Measurements from ENCODE around the gene RAB20.
"Not testable (repeated sequence)": the region's sequence is repeated elsewhere in the genome, so short reads cannot be mapped to it uniquely, and the experiment has no call there.

RAB20 gene

DNA sequence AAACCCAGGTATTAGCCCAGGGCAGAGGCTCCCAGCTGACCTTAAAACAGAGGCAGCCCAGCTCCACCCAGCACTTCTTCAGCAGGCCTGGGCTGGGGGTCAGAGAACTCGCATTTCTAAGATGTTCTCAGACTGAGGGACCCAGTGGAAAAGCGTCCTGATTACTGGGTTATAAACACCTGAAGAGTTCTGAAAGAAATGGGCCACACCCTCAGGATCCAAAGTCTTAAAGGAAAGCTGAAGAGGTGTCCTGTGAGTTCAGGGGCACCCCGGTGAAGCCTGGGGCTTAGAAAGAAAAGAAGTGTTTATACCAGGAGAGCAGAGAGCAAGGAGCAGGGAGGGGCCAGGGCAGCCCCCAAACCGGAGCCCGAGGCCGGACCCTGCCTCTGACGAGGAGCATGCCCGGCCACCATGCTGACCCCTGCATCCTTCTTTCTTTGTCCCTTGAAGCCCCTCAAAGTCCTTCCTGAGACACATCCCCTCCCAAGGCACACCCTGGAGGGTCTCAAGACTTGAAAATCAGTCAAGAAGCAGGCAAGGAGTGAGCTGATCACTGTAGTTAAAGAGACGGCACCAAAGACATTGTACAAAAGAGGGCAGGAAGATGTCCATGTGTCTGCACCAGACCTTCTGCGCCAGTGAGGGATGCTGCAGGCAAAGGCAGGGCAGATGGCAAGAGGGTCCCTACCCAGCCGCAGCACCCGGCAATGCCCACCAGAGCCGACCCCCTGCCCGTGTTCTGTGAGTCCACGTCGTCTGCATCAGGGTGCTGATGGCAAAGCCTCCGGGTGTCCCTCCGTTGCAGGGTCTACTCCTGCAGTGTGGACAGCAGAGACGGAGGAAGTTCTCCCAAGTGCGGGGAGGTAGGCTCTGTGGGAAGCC, 10.6 kb upstream of the RAB20 start:
- TF ChIP-seq CTCF (conservative IDR thresholded peaks at IDR 0.05; ENCODE audit: low read length) (no peak), EZH2phosphoT487 (IDR thresholded peaks at IDR 0.05; ENCODE audit: borderline replicate concordance) (no peak)
- H4K20me1 ChIP-seq (ENCODE audit: insufficient read depth, low read length, poor library complexity, severe bottlenecking) = no peaks in the 10 kb centered on the region
- no peaks in the 10 kb centered on the region for H3K27me3 ChIP-seq (ENCODE audit: insufficient read depth, low read length, poor library complexity, severe bottlenecking)

DNA sequence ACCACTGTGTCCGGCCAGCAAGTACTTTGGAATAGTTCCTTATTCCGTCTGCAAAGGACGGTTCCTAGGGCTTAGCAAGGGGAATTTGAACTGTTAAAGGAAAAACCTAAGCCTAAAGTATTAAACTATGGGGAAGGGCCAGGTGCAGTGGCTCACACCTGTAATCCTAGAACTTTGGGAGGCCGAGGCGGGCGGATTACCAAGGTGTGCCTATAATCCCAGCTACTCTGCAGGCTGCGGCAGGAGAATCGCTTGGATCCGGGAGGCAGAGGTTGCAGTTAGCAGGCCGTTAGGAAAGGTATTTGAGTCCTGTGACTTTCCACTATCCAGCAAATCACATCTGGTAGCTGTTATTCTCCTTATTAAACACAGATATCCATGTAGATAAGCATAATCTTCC, 9.4 kb upstream of the RAB20 start:
- H3F3A ChIP-seq (ENCODE audit: low read depth) = no peaks in the 10 kb centered on the region
- peaks cover 10% of the 10 kb centered on the region for H3K4me1 ChIP-seq (ENCODE audit: insufficient read depth, low read length, poor library complexity, severe bottlenecking)
- H3K9ac ChIP-seq (ENCODE audit: low read depth, low read length, poor library complexity, severe bottlenecking) = no peak overlapping the region
- no peak overlapping the region for H3K4me3 ChIP-seq (ENCODE audit: low read length, poor library complexity, severe bottlenecking)
- H3K9me3 ChIP-seq (ENCODE audit: insufficient read depth, low read depth, low read length) = no peaks in the 10 kb centered on the region
- TF ChIP-seq EZH2phosphoT487 (IDR thresholded peaks at IDR 0.05; ENCODE audit: borderline replicate concordance) (no peak), CTCF (conservative IDR thresholded peaks at IDR 0.05; ENCODE audit: low read length) (no peak)
- H2AFZ ChIP-seq (ENCODE audit: low read length) = no peak overlapping the region
- H3K4me2 ChIP-seq (ENCODE audit: low read depth, low read length, poor library complexity, severe bottlenecking) = no peak overlapping the region
- H3K27me3 ChIP-seq (ENCODE audit: insufficient read depth, low read length, poor library complexity, severe bottlenecking) = no peaks in the 10 kb centered on the region
- H3K9me2 ChIP-seq (replicated peaks; ENCODE audit: low read depth, low read length) = no peaks in the 10 kb centered on the region
- no peaks in the 10 kb centered on the region for H3K79me2 ChIP-seq (ENCODE audit: insufficient read depth, low read length)
- no peaks in the 10 kb centered on the region for H3K36me3 ChIP-seq (ENCODE audit: insufficient read depth, low read length)
- H4K20me1 ChIP-seq (ENCODE audit: insufficient read depth, low read length, poor library complexity, severe bottlenecking) = no peaks in the 10 kb centered on the region

More for the DNA sequence above, 10.6 kb upstream of the RAB20 start:
- no peak overlapping the region for H3K9ac ChIP-seq (ENCODE audit: low read depth, low read length, poor library complexity, severe bottlenecking)
- peaks cover 14% of the 10 kb centered on the region for H3K4me1 ChIP-seq (ENCODE audit: insufficient read depth, low read length, poor library complexity, severe bottlenecking)
- no peaks in the 10 kb centered on the region for H3F3A ChIP-seq (ENCODE audit: low read depth)
- H3K4me3 ChIP-seq (ENCODE audit: low read length, poor library complexity, severe bottlenecking) = no peak overlapping the region
- no peaks in the 10 kb centered on the region for H3K9me2 ChIP-seq (replicated peaks; ENCODE audit: low read depth, low read length)
- H3K9me3 ChIP-seq (ENCODE audit: insufficient read depth, low read depth, low read length) = no peaks in the 10 kb centered on the region
- no peak overlapping the region for H2AFZ ChIP-seq (ENCODE audit: low read length)
- no peak overlapping the region for H3K4me2 ChIP-seq (ENCODE audit: low read depth, low read length, poor library complexity, severe bottlenecking)
- no peaks in the 10 kb centered on the region for H3K36me3 ChIP-seq (ENCODE audit: insufficient read depth, low read length)
- no peaks in the 10 kb centered on the region for H3K79me2 ChIP-seq (ENCODE audit: insufficient read depth, low read length)

- not testable (repeated sequence) for H3K36me3 ChIP-seq (ENCODE audit: insufficient read depth, low read length); H3K4me1 ChIP-seq (ENCODE audit: insufficient read depth, low read length, poor library complexity, severe bottlenecking); H3K9ac ChIP-seq (ENCODE audit: low read depth, low read length, poor library complexity, severe bottlenecking); H3K79me2 ChIP-seq (ENCODE audit: insufficient read depth, low read length); H3K9me2 ChIP-seq (replicated peaks; ENCODE audit: low read depth, low read length); H3K4me2 ChIP-seq (ENCODE audit: low read depth, low read length, poor library complexity, severe bottlenecking); H3F3A ChIP-seq (ENCODE audit: low read depth); H2AFZ ChIP-seq (ENCODE audit: low read length); H3K9me3 ChIP-seq (ENCODE audit: insufficient read depth, low read depth, low read length); H4K20me1 ChIP-seq (ENCODE audit: insufficient read depth, low read length, poor library complexity, severe bottlenecking); H3K4me3 ChIP-seq (ENCODE audit: low read length, poor library complexity, severe bottlenecking); H3K27me3 ChIP-seq (ENCODE audit: insufficient read depth, low read length, poor library complexity, severe bottlenecking)
These were observed 8.4 kb upstream of the RAB20 start for GRCh38 chr13:110569962-110570361.

DNA sequence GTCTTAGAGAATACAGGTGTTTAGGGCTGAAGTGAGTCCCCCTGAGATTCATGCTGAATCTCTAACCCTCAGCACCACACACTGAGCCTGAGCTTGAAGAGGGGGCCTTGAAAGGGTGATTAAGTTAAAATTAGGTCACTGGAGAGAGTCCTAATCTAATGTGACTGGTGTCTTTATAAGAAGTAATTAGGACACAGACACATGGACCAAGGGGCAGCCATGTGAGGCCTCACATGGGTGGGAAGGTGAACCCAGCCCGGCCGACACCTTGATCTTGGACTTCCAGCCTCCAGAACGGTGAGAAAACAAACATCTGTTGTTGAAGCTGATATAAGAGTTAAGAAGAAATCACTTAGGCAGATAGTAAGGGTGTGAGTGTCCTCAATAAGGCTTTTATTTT, 7.1 kb upstream of the RAB20 start:
- Histone ChIP-seq H3K4me2 (ENCODE audit: low read depth, low read length, poor library complexity, severe bottlenecking) (no peak overlapping the region), H3K9ac (ENCODE audit: low read depth, low read length, poor library complexity, severe bottlenecking) (no peak overlapping the region), H3F3A (ENCODE audit: low read depth) (no peaks in the 10 kb centered on the region), H3K27me3 (ENCODE audit: insufficient read depth, low read length, poor library complexity, severe bottlenecking) (no peaks in the 10 kb centered on the region), H3K4me1 (ENCODE audit: insufficient read depth, low read length, poor library complexity, severe bottlenecking) (peaks cover 15% of the 10 kb centered on the region), H3K79me2 (ENCODE audit: insufficient read depth, low read length) (no peaks in the 10 kb centered on the region), H2AFZ (ENCODE audit: low read length) (no peak overlapping the region), H3K9me3 (ENCODE audit: insufficient read depth, low read depth, low read length) (no peaks in the 10 kb centered on the region), H3K4me3 (ENCODE audit: low read length, poor library complexity, severe bottlenecking) (no peak overlapping the region), H4K20me1 (ENCODE audit: insufficient read depth, low read length, poor library complexity, severe bottlenecking) (no peaks in the 10 kb centered on the region), H3K9me2 (replicated peaks; ENCODE audit: low read depth, low read length) (no peaks in the 10 kb centered on the region), H3K36me3 (ENCODE audit: insufficient read depth, low read length) (no peaks in the 10 kb centered on the region)
- TF ChIP-seq EZH2phosphoT487 (IDR thresholded peaks at IDR 0.05; ENCODE audit: borderline replicate concordance) = no peak
- no peak for TF ChIP-seq CTCF (conservative IDR thresholded peaks at IDR 0.05; ENCODE audit: low read length)
